ENCODE measurements around the gene SLC29A4.

- no peak for TF ChIP-seq CTCF (IDR thresholded peaks at IDR 0.05; ENCODE audit: extremely low read depth in 1 of 2, insufficient read depth in 1 of 2, low read depth in 1 of 2, low read length in 2 of 2)
- TF ChIP-seq POLR2AphosphoS5 (IDR thresholded peaks at IDR 0.05; ENCODE audit: insufficient read depth, low read depth, low read length), result no peak
- TF ChIP-seq POLR2A (IDR thresholded peaks at IDR 0.05; ENCODE audit: low read depth, low read length), result no peak
- TF ChIP-seq EZH2 (IDR thresholded peaks at IDR 0.05; ENCODE audit: borderline replicate concordance, low read depth, low read length, severe bottlenecking), result no peak
- no peak for TF ChIP-seq MYC (IDR thresholded peaks at IDR 0.05; ENCODE audit: low read depth, low read length)
Observed at GRCh38 chr7:5266191-5267028, 16.3 kb upstream of the SLC29A4 start.

All from endothelial cell of umbilical vein (primary cell).